Mesenchymal stem cell (in vitro differentiated cells and primary cell): ENCODE data around the gene DUSP9.

Experiments
- DNase-seq: peaks from one replicate; pipeline ENCODE4 v3.0.0-alpha.2; 2013
- H2AFZ ChIP-seq: one replicate; pipeline ENCODE4 v1.6.1; 2013; ENCODE audit warnings: low read depth, mild to moderate bottlenecking, control low read depth, inconsistent platforms, low read length, moderate library complexity
- H2AK5ac ChIP-seq: 2 replicates; pipeline ENCODE4 v1.6.1; 2013; ENCODE audit warnings: low read length, moderate library complexity, mild to moderate bottlenecking, inconsistent platforms; ENCODE audit not compliant: severe bottlenecking
- H2BK120ac ChIP-seq: one replicate; pipeline ENCODE4 v1.6.1; 2013; ENCODE audit warnings: low read depth, mild to moderate bottlenecking, inconsistent platforms, low read length, moderate library complexity
- H2BK12ac ChIP-seq, 2 experiments: one replicate each; pipeline ENCODE4 v1.6.1; 2013; ENCODE audit warnings: inconsistent platforms in 2 of 2, low read length in 2 of 2, mild to moderate bottlenecking in 2 of 2, moderate library complexity in 2 of 2, control low read depth in 1 of 2
- H2BK15ac ChIP-seq: one replicate; pipeline ENCODE4 v1.6.1; 2013; ENCODE audit warnings: mild to moderate bottlenecking, low read depth, inconsistent platforms; ENCODE audit not compliant: poor library complexity, severe bottlenecking
- H2BK5ac ChIP-seq: 2 replicates; pipeline ENCODE4 v1.6.1; 2013; ENCODE audit warnings: low read depth, mild to moderate bottlenecking, low read length, control low read depth, inconsistent platforms; ENCODE audit not compliant: poor library complexity, severe bottlenecking
- H3K14ac ChIP-seq, 2 experiments: one replicate each; pipeline ENCODE4 v1.6.1; 2013; ENCODE audit warnings: inconsistent platforms in 2 of 2, low read length in 2 of 2, control low read depth in 1 of 2, mild to moderate bottlenecking in 1 of 2, moderate library complexity in 1 of 2
- H3K18ac ChIP-seq, 2 experiments: one replicate each; pipeline ENCODE4 v1.6.1; 2013; ENCODE audit warnings: inconsistent platforms in 2 of 2, low read length in 2 of 2, control low read depth in 1 of 2, low read depth in 1 of 2, mild to moderate bottlenecking in 1 of 2
- H3K23ac ChIP-seq, 2 experiments: one replicate each; pipeline ENCODE4 v1.6.1; 2013; ENCODE audit warnings: inconsistent platforms in 2 of 2, low read length in 2 of 2, mild to moderate bottlenecking in 2 of 2, moderate library complexity in 2 of 2, control low read depth in 1 of 2
- H3K27ac ChIP-seq: 2 replicates; pipeline ENCODE4 v1.5.1; 2013; ENCODE audit warnings: mild to moderate bottlenecking, moderate library complexity, low read length, control low read depth, inconsistent platforms; ENCODE audit not compliant: poor library complexity, severe bottlenecking
- H3K27me3 ChIP-seq, 2 experiments: 2 replicates each; pipeline versions ENCODE4 v1.6.1 to v1.7.0; 2013; ENCODE audit warnings: low read length in 2 of 2, mild to moderate bottlenecking in 2 of 2, moderate library complexity in 2 of 2, control low read depth in 1 of 2, inconsistent platforms in 1 of 2; ENCODE audit not compliant: control insufficient read depth in 1 of 2, insufficient read depth in 1 of 2
- H3K36me3 ChIP-seq, 2 experiments: 2 replicates each; pipeline versions ENCODE4 v1.6.1 to v1.7.0; 2013; ENCODE audit warnings: low read length in 2 of 2, control low read depth in 1 of 2, inconsistent platforms in 1 of 2, low read depth in 1 of 2, mild to moderate bottlenecking in 1 of 2; ENCODE audit not compliant: insufficient read depth in 2 of 2, control insufficient read depth in 1 of 2
- H3K4ac ChIP-seq, 2 experiments: one replicate each; pipeline ENCODE4 v1.6.1; 2013; ENCODE audit warnings: inconsistent platforms in 2 of 2, low read length in 2 of 2, mild to moderate bottlenecking in 2 of 2, moderate library complexity in 2 of 2, control low read depth in 1 of 2, low read depth in 1 of 2
- H3K4me1 ChIP-seq: 2 replicates; pipeline ENCODE4 v1.6.1; 2013; ENCODE audit warnings: low read depth, low read length, control low read depth; ENCODE audit not compliant: control insufficient read depth, insufficient read depth
- H3K4me2 ChIP-seq: 2 replicates; pipeline ENCODE4 v1.6.1; 2013; ENCODE audit warnings: low read length, mild to moderate bottlenecking, inconsistent platforms; ENCODE audit not compliant: poor library complexity, severe bottlenecking
- H3K4me3 ChIP-seq, 2 experiments: 2 replicates each; pipeline versions ENCODE4 v1.5.1 to v1.7.0; 2013; ENCODE audit warnings: low read length in 2 of 2, mild to moderate bottlenecking in 2 of 2, control low read depth in 1 of 2, low read depth in 1 of 2; ENCODE audit not compliant: insufficient read depth in 1 of 2
- H3K79me1 ChIP-seq: replicated peaks from 2 replicates; pipeline ENCODE4 v1.6.1; 2013; ENCODE audit warnings: mild to moderate bottlenecking, control low read depth, low read length, inconsistent platforms; ENCODE audit not compliant: poor library complexity, severe bottlenecking
- H3K9ac ChIP-seq: 2 replicates; pipeline ENCODE4 v1.7.0; 2013; ENCODE audit warnings: mild to moderate bottlenecking, low read length, moderate library complexity
- H3K9me3 ChIP-seq: 2 replicates; pipeline ENCODE4 v1.7.0; 2013; ENCODE audit warnings: mild to moderate bottlenecking, low read length; ENCODE audit not compliant: control insufficient read depth
- H4K8ac ChIP-seq: one replicate; pipeline ENCODE4 v1.6.1; 2013; ENCODE audit warnings: inconsistent platforms, mild to moderate bottlenecking, low read length, moderate library complexity
- H4K91ac ChIP-seq: one replicate; pipeline ENCODE4 v1.6.1; 2013; ENCODE audit warnings: mild to moderate bottlenecking, low read length, inconsistent platforms
- WGBS: methylation state at CpG from one replicate; pipeline ENCODE4 v1.1.7; 2013; ENCODE audit warnings: mixed read lengths; 5-methylcytosine and 5-hydroxymethylcytosine counted together

The DUSP9 gene

DNA sequence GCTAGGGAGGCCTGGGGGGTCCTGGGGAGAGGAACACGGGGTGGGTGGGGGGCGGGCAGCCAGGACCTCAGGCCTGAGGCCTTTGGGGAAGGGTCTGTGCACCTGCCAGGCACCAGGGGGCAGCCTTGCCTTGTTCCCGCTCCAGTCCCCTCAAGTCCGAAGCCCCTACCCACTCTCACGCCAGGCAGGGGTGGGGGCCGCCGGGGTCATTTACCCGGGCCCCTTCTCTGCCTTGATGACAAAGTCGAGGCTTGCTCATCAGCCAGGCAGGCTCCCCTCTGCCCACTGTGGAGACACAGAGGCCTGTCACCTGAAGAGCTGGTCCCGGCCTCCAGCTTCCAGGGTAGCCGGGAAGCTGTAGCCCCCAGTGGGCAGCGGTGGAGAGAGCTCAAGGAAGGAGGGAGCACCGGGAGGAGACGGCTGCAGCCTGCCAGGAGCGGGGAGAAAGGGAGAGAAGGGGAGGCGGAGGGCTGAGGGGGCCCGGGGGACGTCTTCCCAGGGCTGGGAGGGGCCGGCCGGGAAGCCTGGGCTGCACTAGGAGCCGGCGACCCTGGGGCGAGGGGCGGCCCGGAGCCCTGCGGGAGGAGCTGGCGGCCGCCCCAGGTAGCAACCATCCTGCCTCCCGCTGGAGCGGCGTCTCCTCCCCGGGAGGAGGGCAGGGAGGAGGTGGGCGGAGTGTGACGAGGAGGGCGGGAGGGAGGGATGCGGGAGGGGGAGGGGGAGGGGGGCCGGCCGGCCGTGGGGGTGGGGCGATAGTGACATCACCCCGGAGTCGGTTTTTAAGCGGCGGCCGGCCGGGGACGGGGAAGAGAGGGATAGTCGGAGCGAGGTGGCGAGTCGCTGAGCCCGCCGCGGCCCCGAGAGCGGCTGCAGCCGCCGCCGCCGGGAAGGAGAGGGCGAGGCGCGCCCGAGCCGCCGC lies 40.4 kb downstream of the DUSP9 start, which contains the start of gene SLC6A8:
SLC6A8 (plus strand) TSS at position 806 of the 919 bp plus-strand sequence. CDS start 649 bp downstream, outside the sequence.
- no peak within 1 kb of the TSS for H2BK12ac ChIP-seq
- peak within 1 kb of the TSS in 1 of 2 experiments; percentile 64 for H3K4me3 ChIP-seq
- H3K79me1 ChIP-seq: no peaks in the 10 kb centered on the region
- H3K4ac ChIP-seq: peak within 1 kb of the TSS in 1 of 2 experiments; percentile 61
- H4K91ac ChIP-seq: no peak within 1 kb of the TSS
- 3% methylated on average over 11 of the region's 66 CpGs for WGBS
- H3K27me3 ChIP-seq: peaks cover 11 to 21% of the 10 kb centered on the region in 2 experiments
- no peak within 1 kb of the TSS for H3K9ac ChIP-seq
- H3K23ac ChIP-seq: no peak within 1 kb of the TSS
- no peak within 1 kb of the TSS for H2BK120ac ChIP-seq
- H2BK15ac ChIP-seq: no peak within 1 kb of the TSS
- H2BK5ac ChIP-seq: no peak within 1 kb of the TSS
- H2AK5ac ChIP-seq: no peak within 1 kb of the TSS
- H3K4me1 ChIP-seq: peaks cover 16% of the 10 kb centered on the region
- H3K36me3 ChIP-seq: peaks cover 0 to 5% of the 10 kb centered on the region in 2 experiments
- peak within 1 kb of the TSS; percentile 63 for H3K4me2 ChIP-seq
- peaks cover 5% of the 10 kb centered on the region for H3K9me3 ChIP-seq
- H4K8ac ChIP-seq: no peak within 1 kb of the TSS
- H3K27ac ChIP-seq: no peak within 1 kb of the TSS
- no peak within 1 kb of the TSS for H2AFZ ChIP-seq
- peak within 1 kb of the TSS in 1 of 2 experiments; percentile 80 for H3K18ac ChIP-seq
- H3K14ac ChIP-seq: no peak within 1 kb of the TSS
- DNase-seq: peak; percentile 56

DNA sequence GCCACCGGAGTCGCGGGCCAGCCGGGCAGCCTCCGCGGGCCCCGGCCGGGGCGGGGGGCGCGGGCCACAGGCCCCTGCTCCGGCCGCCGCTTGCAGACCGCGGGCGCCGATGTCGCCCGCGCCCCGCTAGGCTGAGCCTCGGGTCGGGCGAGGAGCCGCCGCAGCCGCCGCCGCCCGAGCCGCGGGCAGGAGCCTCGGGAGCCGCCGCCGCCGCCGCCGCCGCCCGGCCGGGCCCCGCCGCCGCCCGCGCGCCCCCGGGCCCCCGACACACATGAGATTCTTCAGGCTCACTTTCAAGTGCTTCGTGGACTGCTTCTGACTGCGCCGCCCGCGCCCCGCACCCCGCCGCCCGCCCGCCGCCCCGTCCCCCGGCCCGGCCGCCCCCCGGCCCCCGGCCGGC lies 41.1 kb downstream of the DUSP9 start:
- peaks cover 11 to 21% of the 10 kb centered on the region in 2 experiments for H3K27me3 ChIP-seq
- no peak overlapping the region for H2BK5ac ChIP-seq
- H3K79me1 ChIP-seq: no peaks in the 10 kb centered on the region
- no peak overlapping the region for H2BK15ac ChIP-seq
- no peak overlapping the region for H3K23ac ChIP-seq
- no CpG with 5 or more reads among the region's 69 CpGs for WGBS
- H3K18ac ChIP-seq: no peak overlapping the region
- H2AFZ ChIP-seq: no peak overlapping the region
- H3K9ac ChIP-seq: no peak overlapping the region
- DNase-seq: no peak
- no peak overlapping the region for H4K91ac ChIP-seq
- H3K14ac ChIP-seq: no peak overlapping the region
- no peak overlapping the region for H3K4me2 ChIP-seq
- H3K27ac ChIP-seq: no peak overlapping the region
- H4K8ac ChIP-seq: no peak overlapping the region
- peak overlapping the region in 1 of 2 experiments; percentile 64 for H3K4me3 ChIP-seq
- peaks cover 0 to 5% of the 10 kb centered on the region in 2 experiments for H3K36me3 ChIP-seq
- H2BK120ac ChIP-seq: no peak overlapping the region
- no peak overlapping the region for H2AK5ac ChIP-seq
- peaks cover 5% of the 10 kb centered on the region for H3K9me3 ChIP-seq
- H2BK12ac ChIP-seq: no peak overlapping the region
- no peak overlapping the region for H3K4ac ChIP-seq
- H3K4me1 ChIP-seq: peaks cover 16% of the 10 kb centered on the region

GRCh38 chrX:153688506-153688905 lies 41.5 kb downstream of the DUSP9 start:
- Histone ChIP-seq H4K91ac (no peak overlapping the region), H3K27ac (no peak overlapping the region), H3K4me3 (peak overlapping the region in 1 of 2 experiments; percentile 64), H3K14ac (no peak overlapping the region), H3K23ac (no peak overlapping the region), H2BK5ac (no peak overlapping the region), H3K9me3 (peaks cover 5% of the 10 kb centered on the region), H3K4ac (no peak overlapping the region), H2AK5ac (no peak overlapping the region), H2BK15ac (no peak overlapping the region), H2BK12ac (no peak overlapping the region), H3K27me3 (peaks cover 11 to 21% of the 10 kb centered on the region in 2 experiments), H3K4me2 (peak overlapping the region; percentile 63), H3K4me1 (peaks cover 16% of the 10 kb centered on the region), H3K18ac (peak overlapping the region in 1 of 2 experiments; percentile 80), H3K36me3 (peaks cover 0 to 9% of the 10 kb centered on the region in 2 experiments), H3K79me1 (no peaks in the 10 kb centered on the region), H3K9ac (no peak overlapping the region), H4K8ac (no peak overlapping the region), H2BK120ac (no peak overlapping the region), H2AFZ (no peak overlapping the region)
- WGBS: 13% methylated on average over 6 of the region's 57 CpGs
- no peak for DNase-seq

- Histone ChIP-seq H2BK12ac (no peak overlapping the region), H3K4me1 (peaks cover 16% of the 10 kb centered on the region), H4K91ac (no peak overlapping the region), H2AK5ac (no peak overlapping the region), H3K36me3 (peaks cover 0 to 14% of the 10 kb centered on the region in 2 experiments), H3K4me2 (peak overlapping the region; percentile 58), H3K4me3 (peak overlapping the region; percentile 37 to 64), H3K79me1 (no peaks in the 10 kb centered on the region), H3K9me3 (peaks cover under 1% of the 10 kb centered on the region), H4K8ac (no peak overlapping the region), H2BK15ac (no peak overlapping the region), H2BK5ac (no peak overlapping the region), H3K4ac (no peak overlapping the region), H3K14ac (peak overlapping the region in 1 of 2 experiments; percentile 32), H3K23ac (no peak overlapping the region), H3K27me3 (peaks cover 11 to 18% of the 10 kb centered on the region in 2 experiments), H2AFZ (peak overlapping the region; percentile 14), H2BK120ac (peak overlapping the region; percentile 49), H3K27ac (no peak overlapping the region), H3K18ac (no peak overlapping the region), H3K9ac (no peak overlapping the region)
- DNase-seq: no peak
- WGBS: 47% methylated on average over 24 of the region's 53 CpGs
Measured at GRCh38 chrX:153688911-153689590, 42.0 kb downstream of the DUSP9 start.
